ENCODE measurements around the gene THEM4. TPM values are rescaled to one million over a fixed set of nuclear protein-coding genes. Genes with fewer than 3 reads are reported as not detected.
A peak's percentile ranks its signal among the peaks of the same experiment; 100 is the strongest.

THEM4 gene
- total and polyA plus RNA-seq, 10 donors: 10.1 to 46.3 (median 15.5) TPM

GRCh38 chr1:151839457-151840403 lies 69.6 kb downstream of the THEM4 start, which contains the start of gene C2CD4D:
C2CD4D (minus strand) TSS chr1:151839820; CDS start chr1:151838989, 831 bp downstream.
- Histone ChIP-seq H3K27ac (peak within 1 kb of the TSS in 5 of 8 donors; percentile 24 to 69 (median 66)), H3K27me3 (replicated peaks in 1 of 7) (peaks cover 0 to 41% (median 34%) of the 10 kb centered on the region in 7 donors), H3K9me3 (no peaks in the 10 kb centered on the region), H3K4me1 (peaks cover 15 to 43% (median 35%) of the 10 kb centered on the region in 6 donors), H3K4me3 (peak within 1 kb of the TSS; percentile 24 to 71 (median 46)), H3K36me3 (no peaks in the 10 kb centered on the region)
- TF ChIP-seq CTCF (IDR thresholded peaks at IDR 0.05 in 8 of 11, conservative IDR thresholded peaks at IDR 0.05 in 3 of 11): no peak
- peak in 2 of 3 donors; percentile 44 to 69 for TF ChIP-seq POLR2AphosphoS5 (IDR thresholded peaks at IDR 0.05)
- intact Hi-C loops (cut with DNase I; ENCODE audit: low total_unique reads): loop anchor here (10.0 kb wide), 1 partner anchor 245 kb away; no protein-coding TSS in a partner anchor
- WGBS, 5 donors: 3 to 6% (median 4%) methylated on average over 35 to 47 of the region's 47 CpGs
- peak; percentile 83 for DNase-seq

- 10 to 13% (median 11%) methylated on average over 15 to 16 of the region's 16 CpGs for WGBS, 5 donors
- Histone ChIP-seq H3K27me3 (replicated peaks in 1 of 7) (peaks cover 0 to 41% (median 34%) of the 10 kb centered on the region in 7 donors), H3K27ac (peak overlapping the region in 3 of 8 donors; percentile 66 to 69 (median 67)), H3K4me1 (peaks cover 15 to 46% (median 35%) of the 10 kb centered on the region in 6 donors), H3K36me3 (no peaks in the 10 kb centered on the region), H3K4me3 (peak overlapping the region; percentile 8 to 71 (median 46)), H3K9me3 (no peaks in the 10 kb centered on the region)
- DNase-seq: no peak
- no peak for TF ChIP-seq POLR2AphosphoS5 (IDR thresholded peaks at IDR 0.05)
- TF ChIP-seq CTCF (IDR thresholded peaks at IDR 0.05 in 8 of 11, conservative IDR thresholded peaks at IDR 0.05 in 3 of 11): no peak
- no peak for TF ChIP-seq POLR2A (IDR thresholded peaks at IDR 0.05)
- intact Hi-C loops (cut with DNase I; ENCODE audit: low total_unique reads): loop anchor here (10.0 kb wide), 1 partner anchor 244 kb away; no protein-coding TSS in a partner anchor
Measured at GRCh38 chr1:151839082-151839412, 70.3 kb downstream of the THEM4 start.

GRCh38 chr1:151838222-151839081 lies 70.9 kb downstream of the THEM4 start:
- peak overlapping the region in 5 of 8 donors; percentile 22 to 69 (median 66) for H3K27ac ChIP-seq

More at GRCh38 chr1:151838222-151839081, 70.9 kb downstream of the THEM4 start:
- DNase-seq: peak; percentile 86
- Histone ChIP-seq H3K4me1 (peaks cover 15 to 52% (median 36%) of the 10 kb centered on the region in 6 donors), H3K4me3 (peak overlapping the region; percentile 24 to 71 (median 46)), H3K9me3 (no peaks in the 10 kb centered on the region), H3K27me3 (replicated peaks in 1 of 7) (peaks cover 0 to 41% (median 34%) of the 10 kb centered on the region in 7 donors), H3K36me3 (no peaks in the 10 kb centered on the region)
- 0 to 2% (median 1%) methylated on average over 26 to 117 of the region's 117 CpGs for WGBS, 5 donors
- intact Hi-C loops (cut with DNase I; ENCODE audit: low total_unique reads): loop anchor here (10.0 kb wide), 1 partner anchor 244 kb away; no protein-coding TSS in a partner anchor
- peak in 2 of 3 donors; percentile 45 to 46 for TF ChIP-seq POLR2AphosphoS5 (IDR thresholded peaks at IDR 0.05)
- no peak for TF ChIP-seq CTCF (IDR thresholded peaks at IDR 0.05 in 8 of 11, conservative IDR thresholded peaks at IDR 0.05 in 3 of 11)
- TF ChIP-seq POLR2A (IDR thresholded peaks at IDR 0.05): no peak
